ENCODE data around the gene OR4B1.
"Not testable (repeated sequence)": the region's sequence is repeated elsewhere in the genome, so short reads cannot be mapped to it uniquely, and the experiment has no call there.

The OR4B1 gene

DNA sequence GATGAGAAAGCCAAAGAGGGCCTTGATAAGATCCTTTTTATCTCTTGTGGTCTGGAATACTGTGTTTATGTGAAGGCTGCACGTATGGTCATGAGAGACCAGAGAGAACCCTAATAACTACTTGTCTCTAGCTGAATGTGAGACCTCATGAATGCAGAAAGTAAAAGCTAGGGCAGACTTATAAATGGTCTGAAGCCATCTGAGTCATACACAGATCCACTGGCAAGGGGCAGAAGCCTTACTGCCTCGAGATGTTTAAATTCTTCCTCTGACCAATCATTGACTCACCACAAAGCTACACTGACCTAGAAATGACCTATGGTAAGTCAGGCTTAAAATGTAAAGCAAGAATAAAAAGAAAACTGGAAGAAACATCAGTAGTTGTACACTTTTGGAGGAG is 22.7 kb upstream of the OR4B1 start:
- Histone ChIP-seq H3K4me3 (ENCODE audit: low read length) (no peak overlapping the region), H3K4me1 (ENCODE audit: insufficient read depth, low read length) (no peaks in the 10 kb centered on the region), H2AFZ (ENCODE audit: low read depth, low read length) (no peak overlapping the region), H3K27me3 (ENCODE audit: insufficient read depth, low read length) (no peaks in the 10 kb centered on the region), H3K9me3 (ENCODE audit: low read length) (no peaks in the 10 kb centered on the region), H3K36me3 (ENCODE audit: insufficient read depth, low read length) (no peaks in the 10 kb centered on the region)

- H3K4me1 ChIP-seq (ENCODE audit: insufficient read depth, low read length): no peaks in the 10 kb centered on the region
- H3K27me3 ChIP-seq (ENCODE audit: insufficient read depth, low read length): no peaks in the 10 kb centered on the region
- no peak overlapping the region for H3K4me3 ChIP-seq (ENCODE audit: low read length)
- H3K9me3 ChIP-seq (ENCODE audit: low read length): no peaks in the 10 kb centered on the region
- H3K36me3 ChIP-seq (ENCODE audit: insufficient read depth, low read length): no peaks in the 10 kb centered on the region
- H2AFZ ChIP-seq (ENCODE audit: low read depth, low read length): no peak overlapping the region
These were observed 8.7 kb upstream of the OR4B1 start for GRCh38 chr11:48207881-48208280.

- Histone ChIP-seq H3K4me3 (ENCODE audit: low read length) (no peak overlapping the region), H3K9me3 (ENCODE audit: low read length) (no peaks in the 10 kb centered on the region), H3K4me1 (ENCODE audit: insufficient read depth, low read length) (no peaks in the 10 kb centered on the region), H3K36me3 (ENCODE audit: insufficient read depth, low read length) (no peaks in the 10 kb centered on the region), H2AFZ (ENCODE audit: low read depth, low read length) (no peak overlapping the region), H3K27me3 (ENCODE audit: insufficient read depth, low read length) (no peaks in the 10 kb centered on the region)
These were observed 6.6 kb upstream of the OR4B1 start for GRCh38 chr11:48210052-48210451.

- Histone ChIP-seq H3K9me3 (ENCODE audit: low read length) (no peaks in the 10 kb centered on the region), H3K27me3 (ENCODE audit: insufficient read depth, low read length) (no peaks in the 10 kb centered on the region), H2AFZ (ENCODE audit: low read depth, low read length) (no peak overlapping the region), H3K4me3 (ENCODE audit: low read length) (no peak overlapping the region), H3K36me3 (ENCODE audit: insufficient read depth, low read length) (no peaks in the 10 kb centered on the region), H3K4me1 (ENCODE audit: insufficient read depth, low read length) (no peaks in the 10 kb centered on the region)
These were observed 12.2 kb downstream of the OR4B1 start for GRCh38 chr11:48228761-48229160.

GRCh38 chr11:48230057-48230456 is 13.4 kb downstream of the OR4B1 start:
- H3K4me3 ChIP-seq (ENCODE audit: low read length); H3K4me1 ChIP-seq (ENCODE audit: insufficient read depth, low read length); H3K27me3 ChIP-seq (ENCODE audit: insufficient read depth, low read length); H2AFZ ChIP-seq (ENCODE audit: low read depth, low read length); H3K9me3 ChIP-seq (ENCODE audit: low read length); H3K36me3 ChIP-seq (ENCODE audit: insufficient read depth, low read length): not testable (repeated sequence)

- H3K27me3 ChIP-seq (ENCODE audit: insufficient read depth, low read length): no peaks in the 10 kb centered on the region
- H3K9me3 ChIP-seq (ENCODE audit: low read length): no peaks in the 10 kb centered on the region
- H3K36me3 ChIP-seq (ENCODE audit: insufficient read depth, low read length): no peaks in the 10 kb centered on the region
- no peak overlapping the region for H3K4me3 ChIP-seq (ENCODE audit: low read length)
- H2AFZ ChIP-seq (ENCODE audit: low read depth, low read length): no peak overlapping the region
- H3K4me1 ChIP-seq (ENCODE audit: insufficient read depth, low read length): no peaks in the 10 kb centered on the region
These were observed 21.1 kb downstream of the OR4B1 start for GRCh38 chr11:48237727-48238126.

DNA sequence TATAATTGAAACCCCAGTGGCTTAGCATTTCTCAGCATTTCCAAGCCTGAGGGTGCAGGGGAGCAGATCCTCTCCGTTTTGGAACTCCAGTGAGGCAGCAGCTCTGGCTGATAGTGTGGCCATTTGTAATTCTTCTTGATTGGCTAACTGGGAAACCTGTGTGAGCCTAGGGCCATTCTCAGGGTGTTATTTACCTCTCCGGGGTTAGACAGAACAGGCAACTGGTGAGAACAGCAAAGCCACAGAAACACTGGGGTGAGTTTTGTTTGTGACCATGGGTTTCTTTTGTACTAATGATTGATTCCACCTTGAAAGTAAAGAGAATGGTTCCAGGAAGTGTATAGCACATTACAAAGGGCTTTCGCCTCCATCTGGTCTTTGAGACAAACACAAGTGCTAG is 25.9 kb downstream of the OR4B1 start:
- Histone ChIP-seq H2AFZ (ENCODE audit: low read depth, low read length) (no peak overlapping the region), H3K4me1 (ENCODE audit: insufficient read depth, low read length) (no peaks in the 10 kb centered on the region), H3K9me3 (ENCODE audit: low read length) (no peaks in the 10 kb centered on the region), H3K4me3 (ENCODE audit: low read length) (no peak overlapping the region), H3K36me3 (ENCODE audit: insufficient read depth, low read length) (no peaks in the 10 kb centered on the region), H3K27me3 (ENCODE audit: insufficient read depth, low read length) (no peaks in the 10 kb centered on the region)

GRCh38 chr11:48244804-48245203 is 28.2 kb downstream of the OR4B1 start, which contains the start of gene OR4X2:
Gene OR4X2 (plus strand): TSS chr11:48245104. CDS start chr11:48245104, 0 bp downstream.
- Histone ChIP-seq H3K9me3 (ENCODE audit: low read length) (no peaks in the 10 kb centered on the region), H3K27me3 (ENCODE audit: insufficient read depth, low read length) (no peaks in the 10 kb centered on the region), H2AFZ (ENCODE audit: low read depth, low read length) (no peak within 1 kb of the TSS), H3K4me1 (ENCODE audit: insufficient read depth, low read length) (no peaks in the 10 kb centered on the region), H3K36me3 (ENCODE audit: insufficient read depth, low read length) (no peaks in the 10 kb centered on the region), H3K4me3 (ENCODE audit: low read length) (no peak within 1 kb of the TSS)

DNA sequence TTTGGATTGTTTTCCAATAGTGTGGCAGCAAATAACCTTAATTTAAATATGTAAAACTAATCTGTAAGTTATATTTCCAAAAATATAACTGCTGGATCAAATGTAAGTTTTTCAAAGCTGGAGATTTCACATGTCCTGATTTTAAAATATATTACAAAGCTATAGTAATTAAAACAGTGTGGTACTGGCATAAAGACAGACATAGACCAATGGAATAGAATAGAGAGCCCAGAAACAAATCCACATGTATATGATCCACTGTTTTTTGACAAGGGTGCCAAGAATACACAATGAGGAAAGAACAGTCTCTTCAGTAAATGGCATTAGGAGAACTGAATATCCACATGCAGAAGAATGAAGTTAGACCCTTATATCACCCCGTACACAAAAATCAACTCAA is 32.3 kb downstream of the OR4B1 start:
- no peak overlapping the region for H2AFZ ChIP-seq (ENCODE audit: low read depth, low read length)
- no peaks in the 10 kb centered on the region for H3K4me1 ChIP-seq (ENCODE audit: insufficient read depth, low read length)
- H3K27me3 ChIP-seq (ENCODE audit: insufficient read depth, low read length): no peaks in the 10 kb centered on the region
- no peak overlapping the region for H3K4me3 ChIP-seq (ENCODE audit: low read length)
- no peaks in the 10 kb centered on the region for H3K36me3 ChIP-seq (ENCODE audit: insufficient read depth, low read length)
- H3K9me3 ChIP-seq (ENCODE audit: low read length): no peaks in the 10 kb centered on the region

DNA sequence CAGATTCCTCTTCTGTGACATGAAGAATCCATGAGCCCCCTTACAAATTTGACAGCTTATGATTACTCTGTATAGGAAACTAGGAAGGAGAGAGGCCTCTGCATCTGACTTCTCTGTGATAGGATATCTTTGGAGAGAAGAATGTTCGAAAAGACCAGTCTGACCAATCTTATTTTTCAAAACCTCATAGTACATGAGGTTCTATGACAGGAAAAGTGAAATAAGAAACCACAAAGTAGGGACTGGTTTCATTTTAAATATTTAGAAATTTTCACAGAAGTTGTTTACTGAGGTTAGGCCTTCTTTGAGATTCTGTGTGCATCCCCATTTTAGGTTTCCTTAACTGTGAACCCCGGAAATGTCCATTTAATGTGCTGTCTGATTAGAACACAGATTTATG is 45.0 kb downstream of the OR4B1 start:
- no peak overlapping the region for H2AFZ ChIP-seq (ENCODE audit: low read depth, low read length)
- H3K4me3 ChIP-seq (ENCODE audit: low read length): no peak overlapping the region
- H3K36me3 ChIP-seq (ENCODE audit: insufficient read depth, low read length): no peaks in the 10 kb centered on the region
- H3K27me3 ChIP-seq (ENCODE audit: insufficient read depth, low read length): peaks cover 4% of the 10 kb centered on the region
- no peaks in the 10 kb centered on the region for H3K9me3 ChIP-seq (ENCODE audit: low read length)
- no peaks in the 10 kb centered on the region for H3K4me1 ChIP-seq (ENCODE audit: insufficient read depth, low read length)

DNA sequence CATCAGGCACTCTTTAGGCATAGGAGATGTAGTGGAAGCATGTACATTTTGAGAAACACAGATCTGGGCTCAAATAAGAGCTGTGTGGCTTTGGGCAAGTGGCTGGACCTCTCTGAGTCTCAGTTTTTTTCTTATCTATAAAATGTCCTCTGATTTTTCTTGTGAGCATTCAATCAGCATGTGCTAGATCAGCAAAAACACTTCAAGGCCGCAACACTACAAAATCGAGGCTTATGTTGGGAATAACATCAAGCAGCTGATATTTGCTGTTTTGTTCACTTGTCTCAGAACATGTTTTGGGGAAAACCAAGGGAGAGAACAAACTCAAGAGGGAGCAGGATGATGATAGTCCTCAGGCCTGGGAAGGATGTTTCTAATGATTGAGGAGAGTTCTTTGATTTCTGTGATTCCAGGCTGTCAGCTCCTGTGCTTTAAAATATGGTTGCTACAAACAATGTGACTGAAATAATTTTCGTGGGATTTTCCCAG is 46.9 kb downstream of the OR4B1 start, which contains the start of gene OR4X1:
Gene OR4X1 (plus strand): TSS at position 439 of the 489 bp plus-strand sequence. CDS start 0 bp downstream, at position 439.
- H3K36me3 ChIP-seq (ENCODE audit: insufficient read depth, low read length): no peaks in the 10 kb centered on the region
- no peak within 1 kb of the TSS for H3K4me3 ChIP-seq (ENCODE audit: low read length)
- peaks cover 4% of the 10 kb centered on the region for H3K27me3 ChIP-seq (ENCODE audit: insufficient read depth, low read length)
- H3K9me3 ChIP-seq (ENCODE audit: low read length): no peaks in the 10 kb centered on the region
- H3K4me1 ChIP-seq (ENCODE audit: insufficient read depth, low read length): no peaks in the 10 kb centered on the region
- no peak within 1 kb of the TSS for H2AFZ ChIP-seq (ENCODE audit: low read depth, low read length)

All from neuron (in vitro differentiated cells).